HG03060 (cell line): ENCODE results near the gene IL22RA2.
"Not testable (repeated sequence)": the region's sequence is repeated elsewhere in the genome, so short reads cannot be mapped to it uniquely, and the experiment has no call there.

Experiments
- ATAC-seq: cut with Tn5 transposase; IDR thresholded peaks from one replicate; pipeline ENCODE4 v1.9.1; 2021; ENCODE audit warnings: low read depth, moderate number of reproducible peaks; ENCODE audit not compliant: unreplicated experiment

The IL22RA2 gene

DNA sequence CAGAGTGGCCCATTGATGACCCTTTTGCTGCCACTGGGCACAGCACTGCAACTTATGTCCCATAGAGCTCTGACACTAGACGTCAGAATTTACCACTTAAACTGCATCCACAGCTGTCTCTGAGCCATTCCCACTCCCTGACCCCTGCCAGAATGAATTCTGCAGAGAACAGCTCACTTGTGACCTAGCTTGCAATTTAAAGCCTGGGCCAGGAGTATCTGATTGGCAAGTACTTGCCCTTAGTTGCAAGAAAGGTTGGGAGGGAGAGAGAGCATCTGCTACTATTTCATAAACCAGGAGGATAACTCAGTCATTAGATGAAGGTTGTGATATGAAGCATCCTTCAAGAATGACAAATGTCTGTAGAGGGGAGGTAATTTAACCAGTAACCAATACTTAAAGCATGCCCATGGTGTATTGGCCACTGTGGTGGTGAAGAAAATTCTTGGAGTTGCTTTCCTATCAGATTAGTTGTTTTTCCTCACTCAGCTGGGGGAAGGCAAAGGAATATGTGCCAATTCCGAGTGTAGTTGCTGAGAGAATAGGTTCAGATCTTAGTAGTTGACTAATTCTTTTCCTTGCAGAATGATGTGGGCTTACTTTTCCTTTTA lies 46.5 kb downstream of the IL22RA2 start:
- no peak for ATAC-seq

DNA sequence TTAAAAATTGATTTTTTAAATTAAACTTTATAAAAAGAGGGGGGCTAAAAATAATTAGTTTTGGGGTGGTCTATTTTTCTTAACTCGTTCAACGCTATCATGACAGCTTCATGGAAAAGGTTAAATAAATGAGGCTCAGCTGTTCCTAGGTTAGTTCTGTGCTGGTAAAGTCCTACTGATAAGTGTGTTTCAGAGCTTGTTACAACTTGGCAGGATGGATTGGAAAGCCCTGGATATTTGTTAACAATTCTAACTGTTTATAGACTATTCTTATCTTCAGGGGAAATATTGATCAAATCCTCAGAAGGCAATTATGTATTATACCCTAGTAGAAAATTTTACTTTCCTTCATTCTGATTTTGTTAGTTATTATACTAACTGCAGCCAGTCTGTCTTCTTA lies 50.4 kb downstream of the IL22RA2 start:
- no peak for ATAC-seq

- ATAC-seq, result no peak
Measured at GRCh38 chr6:137122612-137123011, 50.8 kb downstream of the IL22RA2 start.

- no peak for ATAC-seq
Measured at GRCh38 chr6:137121401-137121997, 51.9 kb downstream of the IL22RA2 start.

GRCh38 chr6:137120748-137121147 lies 52.7 kb downstream of the IL22RA2 start:
- ATAC-seq, result no peak

DNA sequence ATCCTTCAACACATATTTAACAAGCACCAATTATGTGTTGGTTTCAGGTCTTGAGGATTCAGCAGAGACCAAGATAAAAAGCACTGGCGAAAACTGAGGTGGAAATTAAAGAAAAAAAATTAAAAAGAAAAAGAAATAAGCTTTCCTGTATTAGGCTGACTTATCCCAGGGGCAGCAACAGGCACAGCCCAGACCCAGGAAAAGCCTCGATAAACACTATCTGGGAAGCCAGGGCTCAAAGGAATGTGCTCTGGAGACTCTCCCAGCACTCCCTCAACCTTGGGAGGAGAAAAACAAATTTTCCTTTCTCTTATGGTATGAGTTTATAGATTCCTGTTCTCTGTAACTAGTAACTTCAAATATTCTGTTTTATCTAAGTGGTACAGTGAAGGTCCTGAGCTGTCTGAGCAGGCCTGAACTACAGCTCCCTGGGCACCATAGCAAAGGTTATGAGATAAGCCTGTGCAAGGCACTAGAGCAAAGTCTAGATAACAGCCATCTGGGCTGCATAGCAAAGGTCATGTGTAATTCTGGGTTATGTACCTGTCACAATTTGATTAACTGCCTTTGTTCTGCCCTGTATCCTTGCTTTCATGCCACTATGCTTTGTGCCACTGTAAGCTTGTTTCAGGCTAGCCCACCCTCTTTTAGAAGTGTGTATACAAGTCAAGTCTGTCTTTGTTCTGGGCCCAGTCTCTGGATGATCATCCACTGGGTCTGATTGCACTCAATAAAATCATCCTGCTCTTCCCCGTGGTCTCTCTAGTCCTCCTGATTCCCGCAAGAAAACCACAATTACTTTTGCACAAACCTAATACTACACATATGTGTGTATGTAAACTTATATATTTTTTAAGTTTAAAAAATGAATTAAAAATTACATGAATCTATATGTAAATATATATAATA lies 54.0 kb downstream of the IL22RA2 start:
- no peak for ATAC-seq

DNA sequence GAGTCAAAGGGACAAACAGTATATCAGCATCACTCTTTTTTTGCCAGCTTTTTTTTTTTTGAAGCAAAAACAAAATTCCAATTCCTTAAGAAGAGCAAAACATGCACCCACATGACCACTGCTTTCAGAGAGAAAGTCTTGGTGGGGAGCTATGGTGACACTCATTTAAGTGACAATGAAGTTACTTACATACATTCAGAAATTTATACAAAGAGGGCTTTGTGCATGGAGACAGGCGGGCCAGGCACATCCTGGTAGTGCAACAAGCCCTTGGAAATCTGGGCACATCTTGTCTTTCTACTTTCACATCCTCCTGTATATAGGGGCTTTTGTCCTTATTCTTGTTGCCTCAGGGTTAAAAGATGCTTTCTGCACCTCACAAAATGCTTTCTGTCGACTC lies 55.9 kb downstream of the IL22RA2 start:
- ATAC-seq, result no peak

GRCh38 chr6:137116807-137117206 lies 56.6 kb downstream of the IL22RA2 start:
- no peak for ATAC-seq

DNA sequence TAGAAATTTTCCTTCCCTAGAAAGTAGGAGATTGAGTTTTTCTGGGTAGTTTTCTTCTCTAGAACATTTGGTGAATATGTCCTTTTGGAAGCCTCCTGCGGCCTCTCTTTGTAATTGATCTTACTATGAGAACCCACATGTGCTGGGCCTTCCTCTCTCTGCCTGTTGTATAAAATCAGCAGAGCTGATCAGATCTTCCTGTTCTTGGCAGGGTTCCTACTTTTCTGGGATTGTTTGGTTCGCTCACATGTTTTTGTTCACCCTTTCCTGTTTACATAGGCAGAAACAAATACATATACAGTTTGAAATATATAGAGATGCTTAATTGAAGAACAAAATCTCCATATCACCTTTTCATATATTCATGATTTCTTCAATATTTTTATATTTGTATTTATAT lies 57.8 kb downstream of the IL22RA2 start:
- ATAC-seq, result no peak

- no peak for ATAC-seq
Measured at GRCh38 chr6:137112067-137112355, 61.4 kb downstream of the IL22RA2 start.

DNA sequence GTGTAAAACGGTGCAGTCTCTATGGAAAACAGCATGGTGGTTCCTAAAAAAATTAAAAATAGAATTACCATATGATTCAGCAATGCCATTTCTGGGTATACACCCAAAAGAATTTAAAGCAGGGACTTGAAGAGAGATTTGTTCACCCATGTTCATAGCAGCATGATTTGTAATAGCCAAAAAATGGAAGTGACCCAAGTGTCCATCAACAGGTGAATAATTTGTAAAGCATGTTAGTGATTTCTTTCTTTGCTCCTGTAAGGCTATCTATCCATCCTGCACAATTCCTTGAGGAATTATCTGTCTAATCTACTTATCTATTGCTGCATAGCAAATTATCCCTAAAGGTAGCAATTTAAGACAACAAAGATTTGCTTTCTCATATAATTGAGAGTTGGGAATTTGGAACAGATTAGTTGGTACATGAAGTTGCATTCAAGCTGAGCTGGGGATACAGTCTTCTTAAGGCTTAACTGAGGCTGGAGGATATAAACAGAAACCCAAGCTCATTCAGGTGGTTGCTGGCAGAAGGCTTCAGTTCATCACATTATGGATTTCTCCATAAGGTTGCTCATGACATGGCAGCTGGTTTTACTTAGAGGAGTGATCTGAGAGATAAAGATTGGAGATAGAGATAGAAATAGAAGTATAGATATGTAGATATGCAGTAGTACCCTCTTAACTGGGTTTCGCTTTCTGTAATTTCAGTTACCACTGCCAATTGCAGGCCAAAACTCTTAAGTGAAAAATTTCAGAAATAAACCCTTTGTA lies 62.0 kb downstream of the IL22RA2 start:
- ATAC-seq, result no peak

DNA sequence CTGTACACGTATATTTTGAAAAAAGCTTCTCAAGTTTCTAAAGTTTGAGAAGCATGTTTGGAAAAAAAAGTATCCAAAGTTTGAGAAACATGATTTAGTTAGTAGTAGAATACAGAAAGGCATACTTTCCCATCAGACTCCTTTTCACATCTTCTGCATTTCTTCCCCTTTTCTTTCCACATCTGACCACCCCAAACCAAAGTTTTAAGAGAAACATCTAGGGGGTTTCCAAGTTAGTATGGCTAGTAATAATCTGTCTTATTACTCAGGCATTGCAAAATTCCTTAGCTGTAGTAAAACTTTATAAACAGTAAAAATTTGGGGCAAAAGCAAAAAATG lies 65.7 kb downstream of the IL22RA2 start:
- ATAC-seq, result no peak

DNA sequence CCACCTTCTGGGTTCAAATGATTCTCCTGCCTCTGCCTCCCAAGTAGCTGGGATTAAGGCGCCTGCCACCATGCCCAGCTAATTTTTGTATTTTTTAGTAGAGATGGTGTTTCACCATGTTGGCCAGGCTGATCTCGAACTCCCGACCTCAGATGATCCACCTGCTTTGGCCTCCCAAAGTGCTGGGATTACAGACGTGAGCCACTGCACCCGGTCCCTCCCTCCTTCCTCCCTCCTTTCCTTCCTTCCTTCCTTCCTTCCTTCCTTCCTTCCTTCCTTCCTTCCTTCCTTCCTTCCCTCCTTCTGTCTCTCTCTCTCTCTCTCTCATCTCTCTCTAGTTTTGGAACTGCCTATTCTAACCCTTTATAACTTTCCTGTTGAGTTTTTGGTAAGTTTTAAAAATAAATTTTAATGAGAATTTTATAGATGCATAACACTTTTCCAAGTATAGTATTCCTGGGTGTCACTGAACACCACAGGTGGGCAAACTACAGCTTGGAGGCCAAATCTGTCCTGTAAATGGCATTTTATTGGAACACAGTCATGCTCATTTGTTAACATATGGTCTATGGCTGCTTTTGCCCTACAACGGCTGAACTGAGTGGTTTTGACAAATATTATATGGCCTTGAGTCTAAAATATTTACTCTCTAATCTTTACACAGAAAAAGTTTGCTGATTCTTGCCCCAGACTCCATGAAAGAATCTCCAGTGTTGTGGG lies 66.2 kb downstream of the IL22RA2 start:
- ATAC-seq, result not testable (repeated sequence)

DNA sequence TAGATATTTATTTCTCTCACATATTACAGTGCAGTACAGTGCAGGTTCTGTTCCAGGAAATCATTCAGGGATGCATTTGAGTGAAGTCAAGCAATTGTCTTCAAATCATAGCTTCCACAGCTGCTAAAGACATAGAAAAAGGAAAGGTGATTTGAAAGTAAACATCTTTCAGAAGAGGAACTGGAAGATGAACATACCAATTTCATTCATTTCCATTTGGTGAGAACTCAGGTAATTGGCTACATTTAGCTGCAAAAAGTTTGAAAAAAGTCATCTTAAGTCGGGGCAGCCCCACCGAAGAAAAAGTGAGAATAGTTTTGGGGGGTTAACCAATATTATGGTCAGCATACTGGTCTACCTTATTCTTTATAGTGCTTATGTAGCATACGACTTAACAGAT lies 67.3 kb downstream of the IL22RA2 start:
- ATAC-seq, result no peak

GRCh38 chr6:137105375-137105774 lies 68.1 kb downstream of the IL22RA2 start:
- ATAC-seq, result no peak

DNA sequence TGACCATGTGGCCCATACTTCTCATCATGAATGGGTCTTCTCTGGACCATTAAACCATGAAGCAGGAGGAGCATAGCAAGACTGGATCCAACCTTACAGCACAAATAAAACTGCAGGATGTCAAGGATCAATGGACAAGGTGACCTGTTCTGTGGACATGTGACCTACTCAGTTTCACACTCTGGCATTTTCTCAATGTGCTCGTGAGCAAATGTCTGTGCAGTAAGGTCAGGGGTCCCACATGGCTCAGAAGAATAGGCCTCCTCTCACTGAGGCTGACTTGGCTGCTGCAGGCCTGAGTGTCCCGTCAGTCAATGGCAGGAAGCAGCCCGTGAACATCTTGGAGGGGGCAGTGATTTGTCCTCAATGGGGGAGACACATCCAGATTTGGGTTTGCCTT lies 68.5 kb downstream of the IL22RA2 start:
- ATAC-seq, result no peak

- peak; percentile 82 for ATAC-seq
Measured at GRCh38 chr6:137102851-137103492, 70.5 kb downstream of the IL22RA2 start.

DNA sequence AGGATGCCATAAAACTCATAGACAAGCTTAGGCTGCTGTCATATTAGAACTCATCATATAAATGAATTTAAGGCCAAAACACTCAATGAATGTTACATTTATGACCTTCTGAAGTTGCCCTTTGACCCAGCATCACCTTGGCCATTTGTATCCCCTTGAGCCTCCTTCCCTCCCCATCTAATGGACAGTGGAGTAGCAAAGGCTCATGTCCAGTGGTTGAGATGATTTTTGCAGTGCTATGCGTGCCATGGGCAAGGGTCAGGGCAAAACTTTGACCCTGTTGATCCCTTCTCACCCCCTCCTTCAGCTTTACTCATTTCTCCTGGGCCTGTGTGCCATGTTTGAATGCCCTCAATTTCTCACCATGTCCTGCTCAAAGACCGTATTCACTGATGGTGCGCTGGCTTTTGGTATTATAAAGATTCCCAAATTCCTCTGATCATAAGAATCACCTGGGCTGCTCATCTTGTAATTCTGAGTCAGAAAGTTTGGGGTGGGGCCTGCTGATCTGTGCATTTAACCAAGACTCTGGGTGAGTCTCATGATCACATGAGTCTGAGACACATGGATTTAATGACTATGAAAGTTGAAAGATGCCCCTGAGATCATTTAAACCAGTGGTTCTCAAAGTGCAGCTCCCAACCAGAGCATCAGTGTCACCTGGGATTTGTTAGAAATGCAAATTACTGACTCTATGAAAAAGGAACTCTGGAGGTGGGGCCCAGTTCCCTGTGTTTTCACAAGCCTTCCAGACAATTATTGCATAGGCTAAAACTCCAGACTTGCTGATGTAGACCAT lies 71.2 kb downstream of the IL22RA2 start:
- peak; percentile 21 for ATAC-seq

GRCh38 chr6:137099689-137100403 lies 73.6 kb downstream of the IL22RA2 start:
- no peak for ATAC-seq
